ENCODE measurements around the gene TRUB1. TPM values are rescaled to one million over a fixed set of nuclear protein-coding genes. Genes with fewer than 3 reads are reported as not detected.

The TRUB1 gene
- total and polyA plus RNA-seq, 2 donors: 12.1 to 22.2 TPM

DNA sequence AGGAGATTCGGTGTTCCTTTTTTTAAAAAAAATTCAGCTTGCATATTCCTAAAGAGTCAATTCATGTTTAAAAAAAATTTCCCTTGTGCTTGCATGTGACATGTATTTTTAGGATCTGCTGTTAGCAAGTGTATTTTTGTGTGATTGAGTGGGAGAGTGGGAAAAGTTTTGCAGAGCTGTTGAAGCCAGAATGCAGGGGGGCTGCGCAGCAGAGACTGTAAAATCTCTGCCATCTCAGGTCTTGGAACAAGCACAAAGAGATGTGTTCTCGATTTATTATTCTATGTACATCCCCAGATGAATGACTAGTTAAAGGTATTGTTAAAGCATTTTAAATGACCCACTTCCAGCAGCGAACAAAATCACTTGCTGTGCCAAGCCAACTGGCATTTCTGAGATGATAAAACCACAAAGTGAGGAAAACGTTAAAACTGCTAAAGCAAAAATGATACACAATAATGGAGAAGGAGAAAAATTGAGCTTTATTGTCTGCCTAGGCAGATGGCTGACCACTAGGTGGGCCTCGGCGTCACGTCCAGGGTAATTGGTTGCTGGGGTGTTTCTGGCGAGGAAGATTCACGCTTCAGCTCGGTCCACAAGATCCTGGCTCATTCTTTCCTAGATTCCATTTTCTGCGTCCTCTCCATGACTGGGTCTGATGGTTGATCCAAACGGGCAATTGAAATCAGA lies 88.2 kb downstream of the TRUB1 start:
- H3K4me1 ChIP-seq (ENCODE audit: control insufficient read depth in 2 of 2, insufficient read depth in 2 of 2, low read length in 2 of 2): no peaks in the 10 kb centered on the region
- 82% methylated on average over 13 of the region's 13 CpGs for WGBS
- DNase-seq (ENCODE audit: low read depth in 6 of 9, low spot score in 9 of 9): no peak
- H3K27ac ChIP-seq (ENCODE audit: low read depth in 1 of 2, low read length in 1 of 2): no peak overlapping the region
- H3K36me3 ChIP-seq (ENCODE audit: control insufficient read depth in 2 of 2, insufficient read depth in 2 of 2, low read length in 1 of 2): no peaks in the 10 kb centered on the region
- no peaks in the 10 kb centered on the region for H3K9me3 ChIP-seq (ENCODE audit: control insufficient read depth in 2 of 2, insufficient read depth in 1 of 2, low read length in 1 of 2)
- no peaks in the 10 kb centered on the region for H3K27me3 ChIP-seq (ENCODE audit: control insufficient read depth in 2 of 2, insufficient read depth in 1 of 2, low read length in 1 of 2)
- no peak overlapping the region for H3K4me3 ChIP-seq (ENCODE audit: low read length in 2 of 2)

DNA sequence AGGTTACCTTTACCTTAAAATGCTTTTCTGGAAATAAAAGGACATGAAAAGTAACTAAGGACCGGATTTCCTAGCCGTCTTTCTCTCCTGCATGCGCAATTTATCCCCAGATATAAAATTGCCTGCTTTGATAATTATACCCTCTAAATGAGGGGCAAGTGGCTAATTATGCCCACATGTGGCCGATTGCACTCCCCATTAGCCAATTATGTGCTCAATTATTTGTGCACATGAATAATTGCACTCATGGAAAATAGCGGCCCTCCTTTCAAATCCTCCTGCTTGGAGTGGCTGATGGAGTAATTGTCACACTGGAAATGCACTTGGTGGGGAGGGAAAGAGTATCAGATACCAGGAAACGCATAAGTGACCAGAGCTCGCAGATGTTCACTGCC lies 88.7 kb downstream of the TRUB1 start:
- 92% methylated on average over 7 of the region's 7 CpGs for WGBS
- H3K4me1 ChIP-seq (ENCODE audit: control insufficient read depth in 2 of 2, insufficient read depth in 2 of 2, low read length in 2 of 2): no peaks in the 10 kb centered on the region
- H3K27me3 ChIP-seq (ENCODE audit: control insufficient read depth in 2 of 2, insufficient read depth in 1 of 2, low read length in 1 of 2): no peaks in the 10 kb centered on the region
- no peak overlapping the region for H3K4me3 ChIP-seq (ENCODE audit: low read length in 2 of 2)
- no peak for DNase-seq (ENCODE audit: low read depth in 6 of 9, low spot score in 9 of 9)
- H3K27ac ChIP-seq (ENCODE audit: low read depth in 1 of 2, low read length in 1 of 2): no peak overlapping the region
- H3K9me3 ChIP-seq (ENCODE audit: control insufficient read depth in 2 of 2, insufficient read depth in 1 of 2, low read length in 1 of 2): no peaks in the 10 kb centered on the region
- no peaks in the 10 kb centered on the region for H3K36me3 ChIP-seq (ENCODE audit: control insufficient read depth in 2 of 2, insufficient read depth in 2 of 2, low read length in 1 of 2)

Other genes with a start within 250 kb of the TRUB1 start
- 12.1 TPM for gene FHIP2A, start 116.4 kb upstream of the TRUB1 start, total RNA-seq
- 14.6 TPM for gene FHIP2A, start 116.4 kb upstream of the TRUB1 start, polyA plus RNA-seq
- gene ATRNL1, start 155.2 kb downstream of the TRUB1 start, total RNA-seq: 3.4 TPM
- 0.84 TPM for gene ATRNL1, start 155.2 kb downstream of the TRUB1 start, polyA plus RNA-seq